Measurements from ENCODE around the gene ATP2C2.

DNA sequence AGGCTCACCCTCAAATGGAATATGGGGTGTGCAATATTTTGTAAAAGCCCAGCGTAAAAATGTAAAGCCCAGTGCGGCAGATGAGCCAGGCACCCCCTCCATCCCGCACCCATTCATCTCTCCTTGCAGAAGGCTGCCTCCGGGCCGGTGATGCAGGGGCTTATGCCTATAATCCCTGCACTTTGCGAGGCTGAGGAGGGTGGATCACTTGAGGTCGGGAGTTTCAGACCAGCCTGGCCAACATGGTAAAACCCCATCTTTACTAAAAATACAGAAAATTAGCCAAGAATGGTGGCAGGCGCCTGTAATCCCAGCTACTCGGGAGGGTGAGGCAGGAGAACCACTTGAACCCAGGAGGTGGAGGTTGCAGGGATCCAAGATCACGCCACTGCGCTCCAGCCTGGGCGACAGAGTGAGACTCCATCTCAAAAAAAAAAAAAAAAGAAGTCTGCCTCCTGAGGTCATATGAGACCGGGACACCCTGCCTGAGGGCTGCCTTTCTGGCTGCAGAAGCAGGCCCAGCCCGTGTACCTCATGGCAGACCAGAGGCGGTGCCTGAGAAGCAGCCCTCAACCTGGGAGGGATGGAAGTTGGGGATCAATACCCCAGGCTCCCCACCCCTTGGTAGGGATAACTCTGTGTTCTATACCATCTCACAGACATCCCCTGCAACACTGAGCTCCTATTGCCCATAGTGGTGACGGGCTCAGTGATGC, 17.5 kb upstream of the ATP2C2 start:
- TF ChIP-seq POLR2AphosphoS5 (IDR thresholded peaks at IDR 0.05; ENCODE audit: borderline replicate concordance, low read depth, low read length) (no peak), EZH2 (IDR thresholded peaks at IDR 0.05) (no peak)
